ENCODE measurements around the gene DLK1.

DNA sequence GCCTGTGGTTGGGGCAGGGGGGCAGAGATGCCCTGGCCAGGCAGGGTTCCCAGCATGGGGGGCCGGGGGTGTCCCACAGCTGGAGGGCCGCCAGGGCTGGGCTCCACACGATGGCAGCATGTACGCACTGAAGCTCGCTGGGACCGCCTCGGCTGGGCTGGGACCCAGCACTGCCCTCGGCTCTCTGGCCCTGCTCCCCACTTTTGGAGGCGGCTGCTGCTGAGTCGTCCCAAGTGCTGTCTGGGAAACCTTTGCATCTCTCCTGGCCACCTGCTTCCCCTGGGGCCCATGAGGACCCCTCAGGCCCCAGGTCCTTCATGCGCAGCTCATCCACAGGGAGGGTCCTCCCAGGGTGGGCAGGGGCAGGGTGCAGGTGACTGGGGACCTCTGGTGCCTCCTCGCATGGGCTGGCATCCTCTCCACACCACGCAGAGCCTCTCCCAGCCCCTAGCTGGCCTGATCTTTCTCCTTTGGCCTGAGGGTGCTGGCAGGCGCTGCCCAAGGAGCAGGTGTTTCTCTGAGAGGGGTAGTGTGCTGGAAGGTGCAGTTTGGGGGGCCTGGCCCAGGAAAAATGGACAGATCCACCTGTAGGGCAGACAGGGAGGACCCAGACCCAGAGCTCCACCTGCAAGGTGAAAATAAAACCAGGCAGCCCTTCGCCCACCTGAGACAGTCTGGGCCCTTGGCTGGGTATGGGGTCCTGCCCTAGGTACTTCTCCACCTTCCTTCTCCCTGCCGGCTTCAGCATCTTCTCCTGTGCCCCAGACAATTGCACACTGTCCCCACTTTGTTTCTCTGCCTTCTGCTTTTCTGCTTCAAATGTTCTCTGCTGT lies 46.9 kb downstream of the DLK1 start:
- TF ChIP-seq, protein P1, sequence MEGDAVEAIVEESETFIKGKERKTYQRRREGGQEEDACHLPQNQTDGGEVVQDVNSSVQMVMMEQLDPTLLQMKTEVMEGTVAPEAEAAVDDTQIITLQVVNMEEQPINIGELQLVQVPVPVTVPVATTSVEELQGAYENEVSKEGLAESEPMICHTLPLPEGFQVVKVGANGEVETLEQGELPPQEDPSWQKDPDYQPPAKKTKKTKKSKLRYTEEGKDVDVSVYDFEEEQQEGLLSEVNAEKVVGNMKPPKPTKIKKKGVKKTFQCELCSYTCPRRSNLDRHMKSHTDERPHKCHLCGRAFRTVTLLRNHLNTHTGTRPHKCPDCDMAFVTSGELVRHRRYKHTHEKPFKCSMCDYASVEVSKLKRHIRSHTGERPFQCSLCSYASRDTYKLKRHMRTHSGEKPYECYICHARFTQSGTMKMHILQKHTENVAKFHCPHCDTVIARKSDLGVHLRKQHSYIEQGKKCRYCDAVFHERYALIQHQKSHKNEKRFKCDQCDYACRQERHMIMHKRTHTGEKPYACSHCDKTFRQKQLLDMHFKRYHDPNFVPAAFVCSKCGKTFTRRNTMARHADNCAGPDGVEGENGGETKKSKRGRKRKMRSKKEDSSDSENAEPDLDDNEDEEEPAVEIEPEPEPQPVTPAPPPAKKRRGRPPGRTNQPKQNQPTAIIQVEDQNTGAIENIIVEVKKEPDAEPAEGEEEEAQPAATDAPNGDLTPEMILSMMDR (IDR thresholded peaks at IDR 0.05) = no peak
- TF ChIP-seq JUND (IDR thresholded peaks at IDR 0.05) (no peak), SMC3 (IDR thresholded peaks at IDR 0.05; ENCODE audit: low read depth, low read length) (no peak), POLR2AphosphoS5 (IDR thresholded peaks at IDR 0.05; ENCODE audit: low read depth, low read length) (no peak), RXRA (IDR thresholded peaks at IDR 0.05; ENCODE audit: borderline replicate concordance, low read depth) (no peak), GABPA (IDR thresholded peaks at IDR 0.05; ENCODE audit: low read depth) (no peak), FOXJ3 (CRISPR knock-in tag; IDR thresholded peaks at IDR 0.05) (no peak)
- TF ChIP-seq, protein P2, sequence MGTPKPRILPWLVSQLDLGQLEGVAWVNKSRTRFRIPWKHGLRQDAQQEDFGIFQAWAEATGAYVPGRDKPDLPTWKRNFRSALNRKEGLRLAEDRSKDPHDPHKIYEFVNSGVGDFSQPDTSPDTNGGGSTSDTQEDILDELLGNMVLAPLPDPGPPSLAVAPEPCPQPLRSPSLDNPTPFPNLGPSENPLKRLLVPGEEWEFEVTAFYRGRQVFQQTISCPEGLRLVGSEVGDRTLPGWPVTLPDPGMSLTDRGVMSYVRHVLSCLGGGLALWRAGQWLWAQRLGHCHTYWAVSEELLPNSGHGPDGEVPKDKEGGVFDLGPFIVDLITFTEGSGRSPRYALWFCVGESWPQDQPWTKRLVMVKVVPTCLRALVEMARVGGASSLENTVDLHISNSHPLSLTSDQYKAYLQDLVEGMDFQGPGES (IDR thresholded peaks at IDR 0.05; ENCODE audit: low read depth, low read length) = no peak
- TF ChIP-seq, protein P3, sequence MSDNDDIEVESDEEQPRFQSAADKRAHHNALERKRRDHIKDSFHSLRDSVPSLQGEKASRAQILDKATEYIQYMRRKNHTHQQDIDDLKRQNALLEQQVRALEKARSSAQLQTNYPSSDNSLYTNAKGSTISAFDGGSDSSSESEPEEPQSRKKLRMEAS (IDR thresholded peaks at IDR 0.05; ENCODE audit: low read depth) = no peak

Measured in SK-N-SH (cell line).